Measurements from ENCODE around the gene OPN3.

DNA sequence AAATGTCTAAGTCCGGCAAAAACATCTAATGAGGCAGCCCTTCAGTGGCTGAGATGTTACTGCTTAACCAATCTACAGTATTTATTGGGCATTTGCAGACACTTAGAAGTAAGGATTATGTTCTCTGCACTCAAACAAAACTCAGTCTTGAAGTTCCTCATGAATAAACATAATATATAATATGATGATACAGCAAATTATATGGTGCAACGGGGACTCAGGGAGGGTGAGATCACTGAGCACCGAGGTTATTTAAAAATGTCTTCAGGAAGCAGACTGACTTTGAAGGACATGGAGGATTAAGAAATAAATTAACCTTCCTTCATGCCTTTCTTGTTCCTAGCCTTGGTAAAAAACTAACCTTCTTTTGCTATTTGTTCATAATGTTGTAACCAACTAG, 39.8 kb upstream of the OPN3 start:
- TF ChIP-seq, protein P1, sequence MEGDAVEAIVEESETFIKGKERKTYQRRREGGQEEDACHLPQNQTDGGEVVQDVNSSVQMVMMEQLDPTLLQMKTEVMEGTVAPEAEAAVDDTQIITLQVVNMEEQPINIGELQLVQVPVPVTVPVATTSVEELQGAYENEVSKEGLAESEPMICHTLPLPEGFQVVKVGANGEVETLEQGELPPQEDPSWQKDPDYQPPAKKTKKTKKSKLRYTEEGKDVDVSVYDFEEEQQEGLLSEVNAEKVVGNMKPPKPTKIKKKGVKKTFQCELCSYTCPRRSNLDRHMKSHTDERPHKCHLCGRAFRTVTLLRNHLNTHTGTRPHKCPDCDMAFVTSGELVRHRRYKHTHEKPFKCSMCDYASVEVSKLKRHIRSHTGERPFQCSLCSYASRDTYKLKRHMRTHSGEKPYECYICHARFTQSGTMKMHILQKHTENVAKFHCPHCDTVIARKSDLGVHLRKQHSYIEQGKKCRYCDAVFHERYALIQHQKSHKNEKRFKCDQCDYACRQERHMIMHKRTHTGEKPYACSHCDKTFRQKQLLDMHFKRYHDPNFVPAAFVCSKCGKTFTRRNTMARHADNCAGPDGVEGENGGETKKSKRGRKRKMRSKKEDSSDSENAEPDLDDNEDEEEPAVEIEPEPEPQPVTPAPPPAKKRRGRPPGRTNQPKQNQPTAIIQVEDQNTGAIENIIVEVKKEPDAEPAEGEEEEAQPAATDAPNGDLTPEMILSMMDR (conservative IDR thresholded peaks at IDR 0.05; ENCODE audit: low read length): no peak
- TF ChIP-seq EZH2phosphoT487 (IDR thresholded peaks at IDR 0.05; ENCODE audit: borderline replicate concordance, low read depth, low read length): no peak
